Parathyroid adenoma (tissue), 2 donors: ENCODE data around the gene LRRC26.

Experiments
- H2AFZ ChIP-seq: fragments of 300-600 bp; sonication (generic); one replicate; pipeline ENCODE4 v1.7.0; 2017; ENCODE audit warnings: antibody characterized with exemption, mild to moderate bottlenecking
- H3K27ac ChIP-seq: fragments of 300-600 bp; sonication (generic); one replicate; pipeline ENCODE4 v1.7.0; 2017
- H3K27me3 ChIP-seq: fragments of 300-600 bp; sonication (generic); one replicate; pipeline ENCODE4 v1.7.0; 2017; ENCODE audit warnings: low read length; ENCODE audit not compliant: control insufficient read depth, insufficient read depth
- H3K36me3 ChIP-seq: fragments of 300-600 bp; sonication (generic); one replicate; pipeline ENCODE4 v1.7.0; 2017; ENCODE audit warnings: low read length; ENCODE audit not compliant: control insufficient read depth, insufficient read depth
- H3K4me1 ChIP-seq: fragments of 300-600 bp; sonication (generic); one replicate; pipeline ENCODE4 v1.7.0; 2017; ENCODE audit warnings: control low read depth
- H3K4me2 ChIP-seq: fragments of 300-600 bp; sonication (generic); one replicate; pipeline ENCODE4 v1.7.0; 2017; ENCODE audit warnings: low read length
- H3K4me3 ChIP-seq: fragments of 300-600 bp; sonication (generic); one replicate; pipeline ENCODE4 v1.7.0; 2017; ENCODE audit warnings: low read depth, low read length
- H3K79me2 ChIP-seq: fragments of 300-600 bp; sonication (generic); one replicate; pipeline ENCODE4 v1.7.0; 2017; ENCODE audit warnings: control low read depth
- H3K9ac ChIP-seq: fragments of 300-600 bp; sonication (generic); one replicate; pipeline ENCODE4 v1.7.0; 2017; ENCODE audit warnings: mild to moderate bottlenecking
- H3K9me3 ChIP-seq: fragments of 300-600 bp; sonication (generic); one replicate; pipeline ENCODE4 v1.7.0; 2017; ENCODE audit warnings: low read length; ENCODE audit not compliant: control insufficient read depth
- CTCF ChIP-seq: fragments of 300-600 bp; sonication (generic); IDR thresholded peaks from one replicate; pipeline ENCODE4 v1.7.0; 2017; ENCODE audit warnings: antibody characterized with exemption, mild to moderate bottlenecking
- donor health status: primary hyperparathyroidism.

The LRRC26 gene

GRCh38 chr9:137199411-137200121 is 29.7 kb upstream of the LRRC26 start:
- H3K4me3 ChIP-seq: no peak overlapping the region
- peaks cover 4% of the 10 kb centered on the region for H3K4me1 ChIP-seq
- no peak for TF ChIP-seq CTCF

GRCh38 chr9:137198902-137199283 is 29.0 kb upstream of the LRRC26 start:
- Histone ChIP-seq H3K9me3 (no peaks in the 10 kb centered on the region), H3K27me3 (no peaks in the 10 kb centered on the region), H3K36me3 (no peaks in the 10 kb centered on the region), H3K9ac (no peak overlapping the region), H3K4me3 (no peak overlapping the region), H3K4me1 (peaks cover 4% of the 10 kb centered on the region), H3K4me2 (no peak overlapping the region), H3K79me2 (peaks cover 13% of the 10 kb centered on the region), H2AFZ (no peak overlapping the region), H3K27ac (no peak overlapping the region)
- no peak for TF ChIP-seq CTCF

More at GRCh38 chr9:137199411-137200121, 29.7 kb upstream of the LRRC26 start:
- H3K27me3 ChIP-seq: no peaks in the 10 kb centered on the region
- no peak overlapping the region for H3K9ac ChIP-seq
- H3K27ac ChIP-seq: no peak overlapping the region
- peak overlapping the region; percentile 55 for H3K4me2 ChIP-seq
- H3K79me2 ChIP-seq: peaks cover 20% of the 10 kb centered on the region
- H3K36me3 ChIP-seq: no peaks in the 10 kb centered on the region
- H3K9me3 ChIP-seq: no peaks in the 10 kb centered on the region
- H2AFZ ChIP-seq: no peak overlapping the region

- H3K9ac ChIP-seq: no peak overlapping the region
- H3K9me3 ChIP-seq: no peaks in the 10 kb centered on the region
- H2AFZ ChIP-seq: no peak overlapping the region
- no peak for TF ChIP-seq CTCF
- H3K27me3 ChIP-seq: no peaks in the 10 kb centered on the region
- peaks cover 4% of the 10 kb centered on the region for H3K4me1 ChIP-seq
- no peak overlapping the region for H3K27ac ChIP-seq
- no peaks in the 10 kb centered on the region for H3K36me3 ChIP-seq
- H3K79me2 ChIP-seq: peaks cover 12% of the 10 kb centered on the region
- H3K4me3 ChIP-seq: no peak overlapping the region
- H3K4me2 ChIP-seq: no peak overlapping the region
These were observed 28.4 kb upstream of the LRRC26 start for GRCh38 chr9:137198051-137198901.

- Histone ChIP-seq H3K9me3 (no peaks in the 10 kb centered on the region), H3K79me2 (peaks cover 9% of the 10 kb centered on the region), H3K4me2 (no peak overlapping the region), H3K27ac (no peak overlapping the region), H3K4me1 (peaks cover 4% of the 10 kb centered on the region), H3K9ac (no peak overlapping the region), H3K27me3 (no peaks in the 10 kb centered on the region), H2AFZ (no peak overlapping the region), H3K4me3 (no peak overlapping the region), H3K36me3 (no peaks in the 10 kb centered on the region)
- TF ChIP-seq CTCF: no peak
These were observed 25.8 kb upstream of the LRRC26 start for GRCh38 chr9:137195525-137196220.
